Measurements from ENCODE around the gene TESK1.

DNA sequence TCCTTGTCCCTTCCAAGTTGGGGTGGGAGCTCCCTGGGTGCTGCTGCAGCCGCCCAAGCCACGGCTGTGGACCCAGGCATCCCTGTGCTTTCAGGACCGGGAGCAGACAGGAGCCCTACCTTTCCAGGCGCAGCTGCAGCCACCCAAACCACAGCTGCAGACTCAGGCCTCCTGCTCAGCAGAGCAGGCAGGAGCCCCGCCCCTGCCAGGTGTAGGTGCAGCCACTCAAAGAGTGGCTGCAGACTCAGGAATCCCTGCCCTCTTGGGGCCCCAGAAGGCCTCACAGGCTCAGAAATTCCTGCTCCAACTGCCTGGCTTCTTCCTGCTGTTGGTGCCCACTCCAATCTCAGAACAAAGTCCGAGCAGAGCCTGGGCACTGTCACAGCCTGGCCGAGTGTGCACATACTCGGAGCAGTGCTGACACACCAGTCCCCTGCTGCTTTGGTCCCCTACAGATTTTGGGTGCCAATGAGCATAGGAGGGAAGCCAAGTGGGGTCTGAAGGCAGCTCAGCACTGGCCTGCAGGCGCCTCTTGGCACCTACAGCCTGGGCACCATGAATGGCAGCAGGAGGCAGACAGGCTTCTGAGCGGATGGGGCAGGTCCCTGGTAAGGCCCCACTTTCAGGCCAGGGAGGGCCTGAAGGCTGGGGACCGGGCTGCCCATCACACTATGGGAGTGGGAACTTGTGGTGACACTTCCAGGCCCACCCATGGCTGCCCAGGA is 6.0 kb upstream of the TESK1 start:
- TF ChIP-seq, protein P1, sequence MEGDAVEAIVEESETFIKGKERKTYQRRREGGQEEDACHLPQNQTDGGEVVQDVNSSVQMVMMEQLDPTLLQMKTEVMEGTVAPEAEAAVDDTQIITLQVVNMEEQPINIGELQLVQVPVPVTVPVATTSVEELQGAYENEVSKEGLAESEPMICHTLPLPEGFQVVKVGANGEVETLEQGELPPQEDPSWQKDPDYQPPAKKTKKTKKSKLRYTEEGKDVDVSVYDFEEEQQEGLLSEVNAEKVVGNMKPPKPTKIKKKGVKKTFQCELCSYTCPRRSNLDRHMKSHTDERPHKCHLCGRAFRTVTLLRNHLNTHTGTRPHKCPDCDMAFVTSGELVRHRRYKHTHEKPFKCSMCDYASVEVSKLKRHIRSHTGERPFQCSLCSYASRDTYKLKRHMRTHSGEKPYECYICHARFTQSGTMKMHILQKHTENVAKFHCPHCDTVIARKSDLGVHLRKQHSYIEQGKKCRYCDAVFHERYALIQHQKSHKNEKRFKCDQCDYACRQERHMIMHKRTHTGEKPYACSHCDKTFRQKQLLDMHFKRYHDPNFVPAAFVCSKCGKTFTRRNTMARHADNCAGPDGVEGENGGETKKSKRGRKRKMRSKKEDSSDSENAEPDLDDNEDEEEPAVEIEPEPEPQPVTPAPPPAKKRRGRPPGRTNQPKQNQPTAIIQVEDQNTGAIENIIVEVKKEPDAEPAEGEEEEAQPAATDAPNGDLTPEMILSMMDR (IDR thresholded peaks at IDR 0.05) = no peak
- no peak for TF ChIP-seq POLR2A (IDR thresholded peaks at IDR 0.05)
